Endometrium (tissue), 2 donors: ENCODE measurements around the gene TBC1D16.

ENCODE experiments used
- FAIRE-seq: peaks from 2 replicates; lab custom pipeline; 2012; peaks lifted over from hg19 to GRCh38; lab: Jason Lieb, UNC
- donor health status: control.
- donor health status: control.

Gene TBC1D16

GRCh38 chr17:79937391-79938335, 98.0 kb downstream of the TBC1D16 start:
- FAIRE-seq = no peak

- no peak for FAIRE-seq
Measured at GRCh38 chr17:79936641-79937381, 98.9 kb downstream of the TBC1D16 start.

GRCh38 chr17:79936050-79936449, 99.6 kb downstream of the TBC1D16 start:
- FAIRE-seq = no peak

GRCh38 chr17:79935197-79935885, 100.3 kb downstream of the TBC1D16 start:
- no peak for FAIRE-seq

GRCh38 chr17:79934653-79934970, 101.1 kb downstream of the TBC1D16 start:
- no peak for FAIRE-seq

GRCh38 chr17:79933863-79934652, 101.6 kb downstream of the TBC1D16 start:
- no peak for FAIRE-seq

- FAIRE-seq = no peak
Measured at GRCh38 chr17:79932451-79933306, 103.0 kb downstream of the TBC1D16 start.

- FAIRE-seq = no peak
Measured at GRCh38 chr17:79931817-79932309, 103.8 kb downstream of the TBC1D16 start.

GRCh38 chr17:79930877-79931816, 104.5 kb downstream of the TBC1D16 start:
- FAIRE-seq = no peak

- no peak for FAIRE-seq
Measured at GRCh38 chr17:79930062-79930876, 105.4 kb downstream of the TBC1D16 start.

GRCh38 chr17:79929257-79930061, 106.2 kb downstream of the TBC1D16 start:
- no peak for FAIRE-seq

GRCh38 chr17:79928502-79929256, 107.0 kb downstream of the TBC1D16 start:
- FAIRE-seq = no peak

- no peak for FAIRE-seq
Measured at GRCh38 chr17:79927688-79928501, 107.8 kb downstream of the TBC1D16 start.

- FAIRE-seq = no peak
Measured at GRCh38 chr17:79927136-79927661, 108.5 kb downstream of the TBC1D16 start.

GRCh38 chr17:79926605-79927135, 109.0 kb downstream of the TBC1D16 start:
- no peak for FAIRE-seq
